GM23338 (cell line): ENCODE measurements around the gene CBARP. TPM values are rescaled to one million over a fixed set of nuclear protein-coding genes. Genes with fewer than 3 reads are reported as not detected.

Source experiments
- ATAC-seq: fragments of 200-7000 bp; cut with Tn5 transposase; 3 replicates; pipeline ENCODE4 v1.9.1; 2020
- DNase-seq: peaks from one replicate; pipeline ENCODE4 v3.0.0-alpha.2; 2015; ENCODE audit warnings: low spot score
- H2AFZ ChIP-seq: fragments of 200-600 bp; sonication (generic); 2 replicates; pipeline ENCODE4 v1.8.0; 2016; ENCODE audit warnings: antibody characterized with exemption, mild to moderate bottlenecking, moderate library complexity
- H3F3A ChIP-seq: fragments of 200-600 bp; sonication (generic); replicated peaks from 2 replicates; pipeline ENCODE4 v1.8.0; 2017; ENCODE audit warnings: antibody characterized with exemption, mixed run types, low read depth
- H3K27ac ChIP-seq: fragments of 200-600 bp; sonication (generic); 2 replicates; pipeline ENCODE4 v1.6.1; 2016; ENCODE audit warnings: low read depth
- H3K27me3 ChIP-seq: fragments of 200-600 bp; sonication (generic); 2 replicates; pipeline ENCODE4 v1.8.0; 2016; ENCODE audit warnings: mild to moderate bottlenecking, mixed run types, moderate library complexity; ENCODE audit not compliant: insufficient read depth
- H3K36me3 ChIP-seq: fragments of 200-600 bp; sonication (generic); 2 replicates; pipeline ENCODE4 v1.8.0; 2016; ENCODE audit warnings: mild to moderate bottlenecking; ENCODE audit not compliant: insufficient read depth
- H3K4me1 ChIP-seq: fragments of 200-600 bp; sonication (generic); 2 replicates; pipeline ENCODE4 v1.8.0; 2016; ENCODE audit warnings: mild to moderate bottlenecking, moderate library complexity; ENCODE audit not compliant: insufficient read depth
- H3K4me2 ChIP-seq: fragments of 200-600 bp; sonication (generic); 2 replicates; pipeline ENCODE4 v1.7.1; 2017; ENCODE audit warnings: mixed run types
- H3K4me3 ChIP-seq: fragments of 200-600 bp; sonication (generic); 2 replicates; pipeline ENCODE4 v1.6.1; 2016; ENCODE audit warnings: mixed run types
- H3K79me2 ChIP-seq: fragments of 200-600 bp; sonication (generic); replicated peaks from 2 replicates; pipeline ENCODE4 v1.8.0; 2017; ENCODE audit warnings: mild to moderate bottlenecking; ENCODE audit not compliant: insufficient read depth
- H3K9me2 ChIP-seq: fragments of 200-600 bp; sonication (generic); 2 replicates; pipeline ENCODE4 v1.8.0; 2017; ENCODE audit not compliant: insufficient read depth
- H4K20me1 ChIP-seq: fragments of 200-600 bp; sonication (generic); replicated peaks from 2 replicates; pipeline ENCODE4 v1.8.0; 2017; ENCODE audit warnings: mild to moderate bottlenecking; ENCODE audit not compliant: insufficient read depth
- H3K27ac Mint-ChIP-seq: 2 replicates; pipeline ENCODE4 v1.8.0; 2020; ENCODE audit warnings: inconsistent platforms, mild to moderate bottlenecking, moderate library complexity, mixed read lengths
- H3K27me3 Mint-ChIP-seq: 3 replicates; pipeline ENCODE4 v1.8.0; 2022; ENCODE audit warnings: low read depth, mild to moderate bottlenecking, moderate library complexity, mixed read lengths, inconsistent platforms; ENCODE audit not compliant: insufficient read depth, poor library complexity
- H3K36me3 Mint-ChIP-seq: 3 replicates; pipeline ENCODE4 v1.8.0; 2021; ENCODE audit warnings: low read depth, mild to moderate bottlenecking, inconsistent platforms, moderate library complexity, mixed read lengths
- H3K4me1 Mint-ChIP-seq: 3 replicates; pipeline ENCODE4 v1.8.0; 2020; ENCODE audit warnings: mild to moderate bottlenecking, inconsistent platforms, mixed read lengths
- H3K4me3 Mint-ChIP-seq: 3 replicates; pipeline ENCODE4 v1.8.0; 2021; ENCODE audit warnings: moderate library complexity, mild to moderate bottlenecking, inconsistent platforms, mixed read lengths
- H3K9me3 Mint-ChIP-seq: 3 replicates; pipeline ENCODE4 v1.8.0; 2020; ENCODE audit warnings: moderate library complexity, mild to moderate bottlenecking, inconsistent platforms, mixed read lengths
- CREB1 ChIP-seq: fragments of 250-450 bp; sonication (Bioruptor Pico); IDR thresholded peaks from 2 replicates; pipeline ENCODE4 v1.5.0; 2020; ENCODE audit warnings: low read depth, mild to moderate bottlenecking, moderate library complexity
- CTCF ChIP-seq, 2 experiments: fragments of 200-600 bp in 1 of 2; sonication (generic) in 1 of 2; conservative IDR thresholded peaks; 2 replicates each; pipeline versions ENCODE4 v1.5.1 to v1.6.1; 2016 to 2017; ENCODE audit warnings: antibody characterized with exemption in 2 of 2, low read depth in 2 of 2, mild to moderate bottlenecking in 2 of 2, moderate library complexity in 1 of 2
- ETS1 ChIP-seq: IDR thresholded peaks from 2 replicates; pipeline ENCODE4 v1.6.1; 2016; ENCODE audit warnings: antibody characterized with exemption
- EZH2 ChIP-seq: fragments of 200-600 bp; sonication (generic); IDR thresholded peaks from one replicate; pipeline ENCODE4 v1.8.0; 2017; ENCODE audit warnings: antibody characterized with exemption, mild to moderate bottlenecking, low read depth; ENCODE audit not compliant: unreplicated experiment
- EZH2phosphoT487 ChIP-seq: fragments of 200-600 bp; sonication (generic); IDR thresholded peaks from one replicate; pipeline ENCODE4 v1.8.1; 2018; ENCODE audit warnings: antibody characterized with exemption; ENCODE audit not compliant: unreplicated experiment
- JUNB ChIP-seq: IDR thresholded peaks from one replicate; pipeline ENCODE4 v1.6.1; 2016; ENCODE audit warnings: antibody characterized with exemption; ENCODE audit not compliant: unreplicated experiment
- NANOG ChIP-seq: IDR thresholded peaks from 2 replicates; pipeline ENCODE4 v1.6.1; 2016; ENCODE audit warnings: antibody characterized with exemption, borderline replicate concordance
- POLR2AphosphoS5 ChIP-seq: IDR thresholded peaks from 2 replicates; pipeline ENCODE4 v1.6.1; 2016; ENCODE audit warnings: antibody characterized with exemption, low read depth
- REST ChIP-seq: IDR thresholded peaks from one replicate; pipeline ENCODE4 v1.6.1; 2018; ENCODE audit warnings: antibody characterized with exemption; ENCODE audit not compliant: unreplicated experiment
- STAT1 ChIP-seq: IDR thresholded peaks from one replicate; pipeline ENCODE4 v1.6.1; 2016; ENCODE audit warnings: antibody characterized with exemption; ENCODE audit not compliant: unreplicated experiment
- ZNF114 ChIP-seq: fragments of 250-450 bp; sonication (Bioruptor Pico); IDR thresholded peaks from 2 replicates; pipeline ENCODE4 v1.5.0; 2020; ENCODE audit warnings: mild to moderate bottlenecking, moderate library complexity
- ZNF331 ChIP-seq: fragments of 250-450 bp; sonication (Bioruptor Pico); IDR thresholded peaks from 2 replicates; pipeline ENCODE4 v1.5.0; 2020; ENCODE audit warnings: low read depth, mild to moderate bottlenecking, moderate library complexity
- polyA plus RNA-seq: library from polyadenylated mRNA; unstranded; fragments of >200 nt; fragmentation: Nextera tagmentation; extraction: Ambion mirVana; gene quantifications from 2 replicates; pipeline ENCODE4 v1.2.1, GENCODE V29; 2016
- total RNA-seq: library from RNA; depleted of rRNA; stranded (reverse); fragments of >200 nt; shearing (Covaris generic); gene quantifications from 2 replicates; pipeline ENCODE4 v1.2.3, GENCODE V29; 2014
- TF ChIP-seq, protein P1 (sequence below): fragments of 250-450 bp; sonication (Bioruptor Pico); IDR thresholded peaks from 2 replicates; pipeline ENCODE4 v1.5.0; 2020; ENCODE audit warnings: mild to moderate bottlenecking, moderate library complexity

Gene CBARP
- total and polyA plus RNA-seq, 2 experiments from 2014 or later = 2.0 to 14.1 TPM

- Histone ChIP-seq H3K4me3 (no peak overlapping the region), H3K36me3 (no peaks in the 10 kb centered on the region), H3F3A (peaks cover 24% of the 10 kb centered on the region), H3K4me1 (peaks cover 11% of the 10 kb centered on the region; the same call in 1 of the 2 replicates), H2AFZ (no peak overlapping the region), H3K9me2 (no peaks in the 10 kb centered on the region), H3K79me2 (peaks cover 58% of the 10 kb centered on the region), H3K4me2 (no peak overlapping the region), H3K27ac (0 out of 2 replicates have a peak overlapping the region, but pooled peaks have one; percentile 63), H4K20me1 (peaks cover 21% of the 10 kb centered on the region; the same call in 1 of the 2 replicates), H3K27me3 (no peaks in the 10 kb centered on the region)
- Mint-ChIP-seq H3K27ac (no peak overlapping the region), H3K9me3 (no peaks in the 10 kb centered on the region), H3K4me3 (no peak overlapping the region), H3K36me3 (peaks cover 2% of the 10 kb centered on the region; the same call in 1 of the 3 replicates), H3K27me3 (peaks cover 13% of the 10 kb centered on the region), H3K4me1 (peaks cover 19% of the 10 kb centered on the region)
- no peak for ATAC-seq
- TF ChIP-seq POLR2AphosphoS5 (no peak), CREB1 (no peak), ZNF331 (CRISPR knock-in tag) (no peak), STAT1 (no peak), REST (no peak), EZH2 (no peak), JUNB (no peak), ETS1 (no peak), CTCF (conservative IDR thresholded peaks at IDR 0.05; ENCODE audit: low read depth in 2 of 2) (no peak), ZNF114 (CRISPR knock-in tag) (no peak), NANOG (no peak), EZH2phosphoT487 (no peak)
- TF ChIP-seq, protein P1, sequence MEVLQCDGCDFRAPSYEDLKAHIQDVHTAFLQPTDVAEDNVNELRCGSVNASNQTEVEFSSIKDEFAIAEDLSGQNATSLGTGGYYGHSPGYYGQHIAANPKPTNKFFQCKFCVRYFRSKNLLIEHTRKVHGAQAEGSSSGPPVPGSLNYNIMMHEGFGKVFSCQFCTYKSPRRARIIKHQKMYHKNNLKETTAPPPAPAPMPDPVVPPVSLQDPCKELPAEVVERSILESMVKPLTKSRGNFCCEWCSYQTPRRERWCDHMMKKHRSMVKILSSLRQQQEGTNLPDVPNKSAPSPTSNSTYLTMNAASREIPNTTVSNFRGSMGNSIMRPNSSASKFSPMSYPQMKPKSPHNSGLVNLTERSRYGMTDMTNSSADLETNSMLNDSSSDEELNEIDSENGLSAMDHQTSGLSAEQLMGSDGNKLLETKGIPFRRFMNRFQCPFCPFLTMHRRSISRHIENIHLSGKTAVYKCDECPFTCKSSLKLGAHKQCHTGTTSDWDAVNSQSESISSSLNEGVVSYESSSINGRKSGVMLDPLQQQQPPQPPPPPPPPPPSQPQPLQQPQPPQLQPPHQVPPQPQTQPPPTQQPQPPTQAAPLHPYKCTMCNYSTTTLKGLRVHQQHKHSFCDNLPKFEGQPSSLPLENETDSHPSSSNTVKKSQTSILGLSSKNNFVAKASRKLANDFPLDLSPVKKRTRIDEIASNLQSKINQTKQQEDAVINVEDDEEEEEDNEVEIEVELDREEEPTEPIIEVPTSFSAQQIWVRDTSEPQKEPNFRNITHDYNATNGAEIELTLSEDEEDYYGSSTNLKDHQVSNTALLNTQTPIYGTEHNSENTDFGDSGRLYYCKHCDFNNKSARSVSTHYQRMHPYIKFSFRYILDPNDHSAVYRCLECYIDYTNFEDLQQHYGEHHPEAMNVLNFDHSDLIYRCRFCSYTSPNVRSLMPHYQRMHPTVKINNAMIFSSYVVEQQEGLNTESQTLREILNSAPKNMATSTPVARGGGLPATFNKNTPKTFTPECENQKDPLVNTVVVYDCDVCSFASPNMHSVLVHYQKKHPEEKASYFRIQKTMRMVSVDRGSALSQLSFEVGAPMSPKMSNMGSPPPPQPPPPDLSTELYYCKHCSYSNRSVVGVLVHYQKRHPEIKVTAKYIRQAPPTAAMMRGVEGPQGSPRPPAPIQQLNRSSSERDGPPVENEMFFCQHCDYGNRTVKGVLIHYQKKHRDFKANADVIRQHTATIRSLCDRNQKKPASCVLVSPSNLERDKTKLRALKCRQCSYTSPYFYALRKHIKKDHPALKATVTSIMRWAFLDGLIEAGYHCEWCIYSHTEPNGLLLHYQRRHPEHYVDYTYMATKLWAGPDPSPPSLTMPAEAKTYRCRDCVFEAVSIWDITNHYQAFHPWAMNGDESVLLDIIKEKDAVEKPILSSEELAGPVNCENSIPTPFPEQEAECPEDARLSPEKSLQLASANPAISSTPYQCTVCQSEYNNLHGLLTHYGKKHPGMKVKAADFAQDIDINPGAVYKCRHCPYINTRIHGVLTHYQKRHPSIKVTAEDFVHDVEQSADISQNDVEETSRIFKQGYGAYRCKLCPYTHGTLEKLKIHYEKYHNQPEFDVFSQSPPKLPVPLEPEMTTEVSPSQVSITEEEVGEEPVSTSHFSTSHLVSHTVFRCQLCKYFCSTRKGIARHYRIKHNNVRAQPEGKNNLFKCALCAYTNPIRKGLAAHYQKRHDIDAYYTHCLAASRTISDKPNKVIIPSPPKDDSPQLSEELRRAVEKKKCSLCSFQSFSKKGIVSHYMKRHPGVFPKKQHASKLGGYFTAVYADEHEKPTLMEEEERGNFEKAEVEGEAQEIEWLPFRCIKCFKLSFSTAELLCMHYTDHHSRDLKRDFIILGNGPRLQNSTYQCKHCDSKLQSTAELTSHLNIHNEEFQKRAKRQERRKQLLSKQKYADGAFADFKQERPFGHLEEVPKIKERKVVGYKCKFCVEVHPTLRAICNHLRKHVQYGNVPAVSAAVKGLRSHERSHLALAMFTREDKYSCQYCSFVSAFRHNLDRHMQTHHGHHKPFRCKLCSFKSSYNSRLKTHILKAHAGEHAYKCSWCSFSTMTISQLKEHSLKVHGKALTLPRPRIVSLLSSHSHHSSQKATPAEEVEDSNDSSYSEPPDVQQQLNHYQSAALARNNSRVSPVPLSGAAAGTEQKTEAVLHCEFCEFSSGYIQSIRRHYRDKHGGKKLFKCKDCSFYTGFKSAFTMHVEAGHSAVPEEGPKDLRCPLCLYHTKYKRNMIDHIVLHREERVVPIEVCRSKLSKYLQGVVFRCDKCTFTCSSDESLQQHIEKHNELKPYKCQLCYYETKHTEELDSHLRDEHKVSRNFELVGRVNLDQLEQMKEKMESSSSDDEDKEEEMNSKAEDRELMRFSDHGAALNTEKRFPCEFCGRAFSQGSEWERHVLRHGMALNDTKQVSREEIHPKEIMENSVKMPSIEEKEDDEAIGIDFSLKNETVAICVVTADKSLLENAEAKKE = no peak
- no peak for DNase-seq
Measured at GRCh38 chr19:1218751-1219567, 18.8 kb downstream of the CBARP start.
